Ecto neural progenitor cell (in vitro differentiated cells): ENCODE data around the gene SEPSECS.

ENCODE experiments used
- DNase-seq: peaks from one replicate; pipeline ENCODE4 v3.0.0-alpha.2; 2018; ENCODE audit warnings: low spot score

The SEPSECS gene

GRCh38 chr4:25081866-25082471 is 78.3 kb downstream of the SEPSECS start:
- no peak for DNase-seq

GRCh38 chr4:25080571-25080970 is 79.7 kb downstream of the SEPSECS start:
- no peak for DNase-seq

- no peak for DNase-seq
Observed at GRCh38 chr4:25078523-25078922, 81.7 kb downstream of the SEPSECS start.

DNA sequence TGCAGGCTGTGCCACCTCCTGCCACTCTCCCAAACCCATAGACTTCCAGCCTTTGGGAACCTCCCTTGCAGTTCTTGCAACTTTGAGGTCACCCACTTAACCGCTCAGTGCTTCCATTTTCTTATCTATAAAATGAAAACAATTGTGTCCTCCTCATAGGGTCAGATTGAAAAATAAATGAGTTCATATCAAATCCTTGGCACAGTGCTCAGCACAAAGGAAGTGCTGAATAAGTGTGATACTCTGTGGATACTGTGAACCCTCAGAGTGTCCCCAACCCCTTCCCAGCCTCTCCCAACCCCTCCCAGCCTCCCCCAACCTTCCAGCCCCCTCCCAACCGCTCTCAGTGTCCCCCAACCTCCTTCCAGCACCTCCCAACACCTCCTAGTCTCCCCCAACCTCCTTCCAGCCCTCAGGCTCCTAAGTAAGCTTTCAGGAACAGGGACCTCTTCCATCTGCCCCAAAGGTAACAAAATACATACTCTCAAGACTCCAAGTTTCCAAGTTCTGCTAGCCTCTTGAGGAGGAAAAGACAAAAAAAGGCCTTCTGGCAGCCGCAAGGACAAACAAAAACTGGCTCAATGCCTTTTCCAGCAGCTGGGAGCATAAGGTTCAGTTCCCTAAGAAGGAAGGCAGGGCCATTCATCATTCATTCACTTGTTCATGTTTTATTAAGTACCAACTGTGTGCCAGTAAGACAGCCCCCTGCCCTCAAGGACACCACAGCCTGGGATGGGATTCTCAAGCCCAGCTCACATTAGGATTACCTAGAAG is 83.4 kb downstream of the SEPSECS start:
- no peak for DNase-seq

DNA sequence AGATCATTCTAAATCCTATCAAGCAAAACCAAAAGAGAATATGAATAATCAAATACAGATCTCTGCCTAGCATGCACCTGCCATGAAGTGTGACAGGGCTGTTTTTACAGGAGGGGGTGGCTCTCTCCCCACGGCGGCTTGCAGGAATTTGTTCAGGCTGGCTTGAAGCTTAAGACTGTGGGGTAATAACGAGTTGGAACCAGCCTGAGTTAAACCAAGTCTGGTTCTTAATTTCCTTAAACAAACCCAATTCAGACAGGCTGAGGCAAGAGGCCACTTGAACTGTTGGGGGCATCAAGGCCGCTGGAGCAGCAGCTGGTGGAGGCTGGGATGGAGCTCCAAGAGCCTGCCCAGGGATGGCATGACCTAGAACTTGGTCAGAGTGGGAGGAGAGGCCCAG is 84.4 kb downstream of the SEPSECS start:
- DNase-seq, result no peak

DNA sequence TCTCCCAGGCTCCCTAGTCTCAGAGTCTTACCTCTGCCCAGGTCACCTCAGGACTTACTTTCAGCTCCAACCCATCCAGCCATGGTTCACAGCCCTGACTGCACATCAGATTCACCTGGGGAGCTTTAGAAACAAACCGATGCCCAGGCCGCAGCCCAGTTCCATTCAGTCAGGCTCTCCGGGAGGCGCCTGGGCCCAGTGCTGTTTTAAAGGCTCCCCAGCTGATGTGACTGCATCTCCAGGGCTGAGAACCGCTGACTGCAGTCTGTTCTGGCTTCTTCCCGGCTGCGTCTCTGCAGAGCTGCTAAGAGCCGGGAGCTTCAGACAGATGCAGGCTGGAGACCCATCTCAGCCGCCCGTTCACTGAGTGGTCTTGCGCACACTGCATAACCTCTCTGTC is 85.1 kb downstream of the SEPSECS start:
- peak; percentile 58 for DNase-seq

DNA sequence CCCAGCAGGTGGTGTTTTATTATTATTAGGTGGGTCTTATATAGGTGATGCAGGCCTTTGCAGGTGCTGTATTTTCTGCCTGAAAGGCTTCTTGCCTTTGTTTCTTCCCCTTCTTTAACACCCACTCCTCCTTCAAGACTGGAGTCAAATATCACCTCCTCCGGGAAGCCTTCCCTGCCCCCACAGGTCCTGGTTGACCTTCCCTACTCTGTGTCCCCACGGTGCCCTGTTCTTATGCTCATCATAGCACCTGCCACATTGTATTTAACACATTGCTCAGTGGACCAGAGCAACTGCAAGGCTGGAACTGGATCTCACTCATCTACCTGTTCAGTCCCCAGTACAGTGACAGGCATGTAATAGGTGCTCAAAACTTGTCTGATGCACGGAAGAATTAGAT is 89.7 kb downstream of the SEPSECS start:
- no peak for DNase-seq
